HepG2 (cell line): ENCODE measurements around the gene CACNA1G. TPM values are rescaled to one million over a fixed set of nuclear protein-coding genes. Genes with fewer than 3 reads are reported as not detected.
A peak's percentile ranks its signal among the peaks of the same experiment; 100 is the strongest.

Source experiments
- ATAC-seq: fragments of 200-7000 bp; cut with Tn5 transposase; 3 replicates; pipeline ENCODE4 v1.9.1; 2020; ENCODE audit warnings: mild to moderate bottlenecking, moderate library complexity
- BruUV-seq: library from RNA; stranded (reverse); fragments of 400-500 nt; replicated peaks from 2 replicates; lab custom pipeline; 2021; lab: Mats Ljungman, UMichigan
- CTCF ChIA-PET: fragments of 300-600 bp; formaldehyde crosslinking; extraction: SDS; loops from one replicate; lab custom pipeline; 2021; ENCODE audit warnings: low total read pairs, inconsistent platforms, low intra/inter-chr PET ratio; lab: Yijun Ruan, JAX
- POLR2A ChIA-PET: fragments of 350-600 bp; sonication (Branson Sonifier 250); formaldehyde crosslinking; loops from one replicate; lab custom pipeline; 2020; ENCODE audit warnings: antibody characterized with exemption, inconsistent platforms; lab: Yijun Ruan, JAX
- DNase-seq: peaks from one replicate; pipeline ENCODE4 v3.0.0-alpha.2; 2015; ENCODE audit warnings: low spot score
- FAIRE-seq: peaks from 3 replicates; lab custom pipeline; 2011; peaks lifted over from hg19 to GRCh38; lab: Jason Lieb, UNC
- H2AFZ ChIP-seq: one replicate; pipeline ENCODE4 v1.6.1; 2011; ENCODE audit warnings: low read length, inconsistent platforms
- H3K27ac ChIP-seq: fragments of 300-600 bp; 3 replicates; pipeline ENCODE4 v1.8.0; 2011; ENCODE audit warnings: mixed run types, mild to moderate bottlenecking, mixed read lengths, low read length, inconsistent platforms; ENCODE audit not compliant: insufficient read depth; ENCODE audit errors: extremely low read length
- H3K27me3 ChIP-seq, 2 experiments: fragments of 200-600 bp in 1 of 2; 2 replicates in 1 of 2; 3 replicates in 1 of 2; pipeline versions ENCODE4 v1.6.0 to v1.8.0; 2011; ENCODE audit warnings: low read length in 2 of 2, mild to moderate bottlenecking in 2 of 2, moderate library complexity in 2 of 2, inconsistent platforms in 1 of 2; ENCODE audit not compliant: insufficient read depth in 2 of 2, control insufficient read depth in 1 of 2
- H3K36me3 ChIP-seq, 2 experiments: fragments of 200-600 bp in 1 of 2; replicated peaks in 1 of 2; 2 replicates in 1 of 2; 3 replicates in 1 of 2; pipeline versions ENCODE4 v1.5.1 to v1.8.0; 2011; ENCODE audit warnings: low read length in 2 of 2, inconsistent platforms in 1 of 2; ENCODE audit not compliant: insufficient read depth in 2 of 2, control insufficient read depth in 1 of 2
- H3K4me1 ChIP-seq: 2 replicates; pipeline ENCODE4 v1.5.1; 2012; ENCODE audit warnings: low read length, inconsistent platforms; ENCODE audit not compliant: insufficient read depth
- H3K4me2 ChIP-seq: 2 replicates; pipeline ENCODE4 v1.6.0; 2011; ENCODE audit warnings: low read depth, low read length, inconsistent platforms
- H3K4me3 ChIP-seq, 3 experiments: fragments of 200-600 bp in 1 of 3; sonication (generic), shearing (Covaris generic) in 1 of 3; replicated peaks in 1 of 3; 2 replicates each; pipeline ENCODE4 v1.5.1; 2011 to 2016; ENCODE audit warnings: low read length in 3 of 3, inconsistent platforms in 2 of 3, low read depth in 2 of 3, mild to moderate bottlenecking in 2 of 3, control low read depth in 1 of 3, mixed read lengths in 1 of 3; ENCODE audit not compliant: insufficient read depth in 1 of 3
- H3K79me2 ChIP-seq: one replicate; pipeline ENCODE4 v1.6.1; 2011; ENCODE audit warnings: low read length, inconsistent platforms; ENCODE audit not compliant: insufficient read depth
- H3K9ac ChIP-seq: 2 replicates; pipeline ENCODE4 v1.6.0; 2011; ENCODE audit warnings: mild to moderate bottlenecking, low read depth, low read length, inconsistent platforms; ENCODE audit not compliant: insufficient read depth
- H3K9me3 ChIP-seq: 2 replicates; pipeline ENCODE4 v1.5.1; 2012; ENCODE audit warnings: mild to moderate bottlenecking, low read length
- H4K20me1 ChIP-seq: 2 replicates; pipeline ENCODE4 v1.6.0; 2011; ENCODE audit warnings: inconsistent platforms, mild to moderate bottlenecking, low read length, moderate library complexity; ENCODE audit not compliant: insufficient read depth
- AHDC1 ChIP-seq: sonication (generic); formaldehyde crosslinking; IDR thresholded peaks from 2 replicates; pipeline ENCODE4 v1.5.1; 2020; ENCODE audit warnings: mild to moderate bottlenecking, missing genetic modification reagents, borderline replicate concordance
- GABPA ChIP-seq, 2 experiments: IDR thresholded peaks; 2 replicates each; pipeline ENCODE4 v1.6.1; 2011 to 2016; ENCODE audit warnings: low read depth in 2 of 2, low read length in 1 of 2, missing biosample characterization in 1 of 2, missing genetic modification characterization in 1 of 2
- HOXA7 ChIP-seq: sonication (generic); formaldehyde crosslinking; IDR thresholded peaks from 2 replicates; pipeline ENCODE4 v1.8.1; 2022; ENCODE audit warnings: mild to moderate bottlenecking, missing genetic modification reagents, moderate library complexity
- TERF1 ChIP-seq: sonication (generic); formaldehyde crosslinking; IDR thresholded peaks from 2 replicates; pipeline ENCODE4 v1.8.0; 2022; ENCODE audit warnings: mild to moderate bottlenecking, missing genetic modification reagents, moderate library complexity
- WGBS: methylation state at CpG from one replicate; pipeline ENCODE4 v1.1.6; 2017; ENCODE audit warnings: low lambda C conversion rate; 5-methylcytosine and 5-hydroxymethylcytosine counted together
- in situ Hi-C: cut with HindIII; loops from 2 replicates; pipeline ENCODE4 v1.10.0; 2017; ENCODE audit warnings: low pct_unique_long_range_greater_than_20kb; ENCODE audit not compliant: extremely low pct_ligation_motif_present
- intact Hi-C: fragments of 100-400 bp; cut with micrococcal nuclease; formaldehyde crosslinking; loops from one replicate; pipeline ENCODE4 v1.10.0; 2022; ENCODE audit not compliant: unreplicated experiment
- polyA plus RNA-seq, 8 experiments: library from polyadenylated mRNA; depleted of rRNA in 3 of 8; stranded (reverse) in 7 of 8; unstranded in 1 of 8; fragments of >200 nt; fragmentation: Illumina TruSeq in 4 of 8; extraction: Trizol in 4 of 8; gene quantifications; 2 replicates each; pipeline versions ENCODE4 v1.2.1 to v1.2.3, GENCODE V29; 2011 to 2016; ENCODE audit warnings: low read depth in 4 of 8, missing spikeins in 1 of 8, mixed read lengths in 1 of 8; ENCODE audit not compliant: insufficient read depth in 1 of 8
- total RNA-seq, 5 experiments: library from RNA; depleted of rRNA; stranded (reverse); fragments of >200 nt; fragmentation: Illumina TruSeq; extraction: Trizol; gene quantifications; 2 replicates each; pipeline ENCODE4 v1.2.3, GENCODE V29; 2016; ENCODE audit warnings: low read depth in 1 of 5
- TF ChIP-seq, protein P1 (sequence below): sonication (generic); formaldehyde crosslinking; IDR thresholded peaks from 2 replicates; pipeline ENCODE4 v1.4.0; 2020; ENCODE audit warnings: mild to moderate bottlenecking, missing genetic modification reagents
- TF ChIP-seq, protein P2 (sequence below): sonication (generic); formaldehyde crosslinking; IDR thresholded peaks from 2 replicates; pipeline ENCODE4 v1.5.1; 2020; ENCODE audit warnings: mild to moderate bottlenecking, missing genetic modification reagents, moderate library complexity

The CACNA1G gene
- total and polyA plus RNA-seq, 2 of the 13 experiments (the other 11 are each of a cell fraction or from before 2014, with no cell fraction given), result 0.02 TPM; not detected in 1

DNA sequence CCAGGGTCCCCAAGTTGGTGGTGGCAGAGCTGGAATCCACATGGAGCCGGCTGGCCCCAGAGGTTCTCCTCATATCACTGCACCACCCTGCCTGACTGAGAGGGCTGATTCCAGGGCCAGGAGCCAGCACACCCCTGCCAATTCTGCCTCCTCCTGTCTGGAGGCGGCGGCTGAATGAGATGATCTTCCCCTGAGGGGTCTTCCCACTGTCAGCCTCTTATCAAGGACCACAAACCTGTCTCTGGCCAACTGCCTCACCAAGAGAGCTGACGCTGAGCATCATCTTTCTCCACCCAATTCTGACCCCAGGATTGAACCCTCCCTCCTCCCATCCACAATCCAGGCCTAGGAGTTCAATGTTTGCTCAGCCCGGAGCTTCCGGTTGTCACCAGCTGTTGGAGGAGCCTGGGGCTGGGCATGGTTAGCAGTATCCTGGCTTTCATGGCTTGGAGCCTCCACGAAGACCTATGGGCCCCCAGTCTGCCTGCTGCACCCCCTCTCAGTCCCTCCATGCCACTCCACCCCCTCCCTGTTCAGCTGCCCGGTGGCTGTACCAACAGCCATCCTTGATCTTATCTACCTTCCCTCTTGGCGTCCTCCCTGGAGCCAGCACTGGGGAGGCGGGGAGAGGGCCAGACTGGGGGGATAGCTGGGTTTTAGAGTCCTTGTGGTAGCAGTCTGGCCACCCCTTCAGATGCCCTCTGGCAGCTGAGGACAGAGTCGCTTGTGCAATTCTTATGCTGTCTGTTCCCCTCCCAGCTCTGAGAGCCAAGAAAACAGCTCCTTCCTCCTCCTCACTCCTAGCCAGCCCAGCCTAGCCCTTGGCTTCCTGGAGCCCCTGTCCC, 99.7 kb downstream of the CACNA1G start (continued):
- TF ChIP-seq, protein P1, sequence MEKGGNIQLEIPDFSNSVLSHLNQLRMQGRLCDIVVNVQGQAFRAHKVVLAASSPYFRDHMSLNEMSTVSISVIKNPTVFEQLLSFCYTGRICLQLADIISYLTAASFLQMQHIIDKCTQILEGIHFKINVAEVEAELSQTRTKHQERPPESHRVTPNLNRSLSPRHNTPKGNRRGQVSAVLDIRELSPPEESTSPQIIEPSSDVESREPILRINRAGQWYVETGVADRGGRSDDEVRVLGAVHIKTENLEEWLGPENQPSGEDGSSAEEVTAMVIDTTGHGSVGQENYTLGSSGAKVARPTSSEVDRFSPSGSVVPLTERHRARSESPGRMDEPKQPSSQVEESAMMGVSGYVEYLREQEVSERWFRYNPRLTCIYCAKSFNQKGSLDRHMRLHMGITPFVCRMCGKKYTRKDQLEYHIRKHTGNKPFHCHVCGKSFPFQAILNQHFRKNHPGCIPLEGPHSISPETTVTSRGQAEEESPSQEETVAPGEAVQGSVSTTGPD, result peak; percentile 62; the same call in 1 of the 2 replicates
- TF ChIP-seq GABPA (IDR thresholded peaks at IDR 0.05; ENCODE audit: low read depth, low read length), result peak; percentile 35; the same call in 1 of the 2 replicates
- peak; percentile 88 for TF ChIP-seq GABPA (CRISPR knock-in tag; IDR thresholded peaks at IDR 0.05; ENCODE audit: low read depth)
- TF ChIP-seq, protein P2, sequence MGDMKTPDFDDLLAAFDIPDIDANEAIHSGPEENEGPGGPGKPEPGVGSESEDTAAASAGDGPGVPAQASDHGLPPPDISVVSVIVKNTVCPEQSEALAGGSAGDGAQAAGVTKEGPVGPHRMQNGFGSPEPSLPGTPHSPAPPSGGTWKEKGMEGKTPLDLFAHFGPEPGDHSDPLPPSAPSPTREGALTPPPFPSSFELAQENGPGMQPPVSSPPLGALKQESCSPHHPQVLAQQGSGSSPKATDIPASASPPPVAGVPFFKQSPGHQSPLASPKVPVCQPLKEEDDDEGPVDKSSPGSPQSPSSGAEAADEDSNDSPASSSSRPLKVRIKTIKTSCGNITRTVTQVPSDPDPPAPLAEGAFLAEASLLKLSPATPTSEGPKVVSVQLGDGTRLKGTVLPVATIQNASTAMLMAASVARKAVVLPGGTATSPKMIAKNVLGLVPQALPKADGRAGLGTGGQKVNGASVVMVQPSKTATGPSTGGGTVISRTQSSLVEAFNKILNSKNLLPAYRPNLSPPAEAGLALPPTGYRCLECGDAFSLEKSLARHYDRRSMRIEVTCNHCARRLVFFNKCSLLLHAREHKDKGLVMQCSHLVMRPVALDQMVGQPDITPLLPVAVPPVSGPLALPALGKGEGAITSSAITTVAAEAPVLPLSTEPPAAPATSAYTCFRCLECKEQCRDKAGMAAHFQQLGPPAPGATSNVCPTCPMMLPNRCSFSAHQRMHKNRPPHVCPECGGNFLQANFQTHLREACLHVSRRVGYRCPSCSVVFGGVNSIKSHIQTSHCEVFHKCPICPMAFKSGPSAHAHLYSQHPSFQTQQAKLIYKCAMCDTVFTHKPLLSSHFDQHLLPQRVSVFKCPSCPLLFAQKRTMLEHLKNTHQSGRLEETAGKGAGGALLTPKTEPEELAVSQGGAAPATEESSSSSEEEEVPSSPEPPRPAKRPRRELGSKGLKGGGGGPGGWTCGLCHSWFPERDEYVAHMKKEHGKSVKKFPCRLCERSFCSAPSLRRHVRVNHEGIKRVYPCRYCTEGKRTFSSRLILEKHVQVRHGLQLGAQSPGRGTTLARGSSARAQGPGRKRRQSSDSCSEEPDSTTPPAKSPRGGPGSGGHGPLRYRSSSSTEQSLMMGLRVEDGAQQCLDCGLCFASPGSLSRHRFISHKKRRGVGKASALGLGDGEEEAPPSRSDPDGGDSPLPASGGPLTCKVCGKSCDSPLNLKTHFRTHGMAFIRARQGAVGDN, result peak; percentile 99
- TF ChIP-seq, all 625 proteins: peak for 170

DNA sequence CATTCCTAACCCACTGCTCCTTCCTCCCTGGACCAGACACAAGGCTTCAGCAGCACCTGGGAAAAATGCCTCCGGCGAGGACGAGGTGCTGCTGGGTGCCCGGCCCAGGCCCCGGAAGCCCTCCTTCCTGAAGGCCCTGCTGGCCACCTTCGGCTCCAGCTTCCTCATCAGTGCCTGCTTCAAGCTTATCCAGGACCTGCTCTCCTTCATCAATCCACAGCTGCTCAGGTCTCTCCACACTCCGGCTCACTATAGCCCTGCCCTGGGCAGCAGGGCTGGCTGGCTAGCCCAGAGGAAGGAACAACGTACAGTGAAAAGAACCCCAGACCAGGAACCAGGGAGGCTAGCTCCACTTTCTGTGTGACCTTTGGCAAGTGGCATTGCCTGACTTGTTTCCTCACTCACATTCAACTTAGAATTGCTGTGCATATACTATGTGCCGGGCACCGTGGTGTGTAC, 100.4 kb downstream of the CACNA1G start:
- intact Hi-C loops, result loop anchor here (2.0 kb wide), 1 partner anchor 18 kb away; no protein-coding TSS in a partner anchor
- no peaks in the 10 kb centered on the region for H3K79me2 ChIP-seq
- H3K4me3 ChIP-seq, result no peak overlapping the region
- H3K36me3 ChIP-seq, result no peaks in the 10 kb centered on the region
- ATAC-seq (peak; percentile 5; the same call in 2 of the 3 replicates), FAIRE-seq (no peak), DNase-seq (no peak)
- no peaks in the 10 kb centered on the region for H4K20me1 ChIP-seq
- in situ Hi-C loops, result no loop called here
- H3K4me2 ChIP-seq, result peak overlapping the region; percentile 21; the same call in 1 of the 2 replicates
- H3K27me3 ChIP-seq, result no peaks in the 10 kb centered on the region
- peaks cover 84% of the 10 kb centered on the region for H3K4me1 ChIP-seq
- no TSS peak for BruUV-seq
- no peak overlapping the region for H2AFZ ChIP-seq
- peak overlapping the region; percentile 50 for H3K9ac ChIP-seq
- 95% methylated on average over 9 of the region's 10 CpGs for WGBS
- CTCF ChIA-PET, result no interaction called here
- POLR2A ChIA-PET, result interaction anchor here (0.5 to 4.6 kb wide), 17 partner anchors 8 to 118 kb away, joined by 3 to 140 read pairs (median 7); partner anchors contain the start of genes ABCC3 and LUC7L3
- no peaks in the 10 kb centered on the region for H3K9me3 ChIP-seq
- peak overlapping the region; percentile 82 for H3K27ac ChIP-seq
- TF ChIP-seq HOXA7 (CRISPR knock-in tag) (no peak), TERF1 (CRISPR knock-in tag) (0 out of 2 replicates have a peak, but pooled peaks have one; percentile 36), AHDC1 (CRISPR knock-in tag) (0 out of 2 replicates have a peak, but pooled peaks have one; percentile 21)
